Measurements from ENCODE around the gene KIRREL1. TPM values are rescaled to one million over a fixed set of nuclear protein-coding genes. Genes with fewer than 3 reads are reported as not detected.
A peak's percentile ranks its signal among the peaks of the same experiment; 100 is the strongest.

KIRREL1 gene
- total RNA-seq, 1 donor from 2014 or later, result 166 TPM

DNA sequence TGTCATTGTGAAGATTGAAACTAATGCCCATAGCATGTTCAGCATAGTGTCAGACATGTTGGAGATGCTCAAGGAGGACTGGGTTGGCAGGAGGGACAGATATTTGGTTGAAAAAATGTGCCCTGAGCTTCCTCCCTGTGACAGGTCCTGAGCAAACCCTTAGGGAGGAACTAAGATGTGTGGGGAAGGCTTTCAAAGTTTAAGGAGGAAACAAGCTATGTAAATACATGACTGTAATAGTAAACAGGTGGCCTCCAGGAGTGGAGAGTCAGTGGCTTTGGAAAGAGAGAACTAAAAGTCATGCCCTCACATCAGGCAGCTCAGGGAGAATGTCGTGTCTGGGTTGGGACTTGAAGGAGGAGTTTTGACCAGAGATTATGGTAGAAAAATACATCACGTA is 9.7 kb upstream of the KIRREL1 start:
- Mint-ChIP-seq H3K27me3 (ENCODE audit: low read depth) (peaks cover 37% of the 10 kb centered on the region), H3K4me1 (ENCODE audit: low read depth) (no peaks in the 10 kb centered on the region), H3K4me3 (ENCODE audit: unreplicated experiment) (no peak overlapping the region), H3K27ac (ENCODE audit: unreplicated experiment) (no peak overlapping the region), H3K9me3 (ENCODE audit: low read depth) (no peaks in the 10 kb centered on the region), H3K36me3 (ENCODE audit: low read depth) (no peaks in the 10 kb centered on the region)
- TF ChIP-seq, protein P1, sequence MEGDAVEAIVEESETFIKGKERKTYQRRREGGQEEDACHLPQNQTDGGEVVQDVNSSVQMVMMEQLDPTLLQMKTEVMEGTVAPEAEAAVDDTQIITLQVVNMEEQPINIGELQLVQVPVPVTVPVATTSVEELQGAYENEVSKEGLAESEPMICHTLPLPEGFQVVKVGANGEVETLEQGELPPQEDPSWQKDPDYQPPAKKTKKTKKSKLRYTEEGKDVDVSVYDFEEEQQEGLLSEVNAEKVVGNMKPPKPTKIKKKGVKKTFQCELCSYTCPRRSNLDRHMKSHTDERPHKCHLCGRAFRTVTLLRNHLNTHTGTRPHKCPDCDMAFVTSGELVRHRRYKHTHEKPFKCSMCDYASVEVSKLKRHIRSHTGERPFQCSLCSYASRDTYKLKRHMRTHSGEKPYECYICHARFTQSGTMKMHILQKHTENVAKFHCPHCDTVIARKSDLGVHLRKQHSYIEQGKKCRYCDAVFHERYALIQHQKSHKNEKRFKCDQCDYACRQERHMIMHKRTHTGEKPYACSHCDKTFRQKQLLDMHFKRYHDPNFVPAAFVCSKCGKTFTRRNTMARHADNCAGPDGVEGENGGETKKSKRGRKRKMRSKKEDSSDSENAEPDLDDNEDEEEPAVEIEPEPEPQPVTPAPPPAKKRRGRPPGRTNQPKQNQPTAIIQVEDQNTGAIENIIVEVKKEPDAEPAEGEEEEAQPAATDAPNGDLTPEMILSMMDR (IDR thresholded peaks at IDR 0.05), result no peak
- no peak for DNase-seq (ENCODE audit: low spot score)

DNA sequence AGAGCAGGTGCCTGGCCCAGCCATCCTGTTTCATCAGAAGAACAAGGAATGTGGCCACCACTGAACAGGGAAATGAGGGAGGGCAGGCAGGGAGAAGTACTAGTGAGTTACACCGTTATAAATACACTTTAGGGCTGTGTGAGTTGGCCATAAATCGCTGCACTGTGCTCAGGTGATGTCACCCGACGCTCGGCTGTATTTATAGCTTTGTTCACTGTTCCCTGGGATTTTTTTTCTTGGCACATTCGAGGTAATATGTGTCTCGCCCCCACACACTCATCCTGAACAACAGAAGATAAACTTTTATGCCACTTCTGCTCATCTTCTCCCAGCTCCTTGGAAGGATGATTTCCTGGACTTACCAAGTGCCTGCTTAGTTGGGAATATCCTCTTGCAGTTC is 9.0 kb upstream of the KIRREL1 start:
- Mint-ChIP-seq H3K4me1 (ENCODE audit: low read depth) (no peaks in the 10 kb centered on the region), H3K4me3 (ENCODE audit: unreplicated experiment) (no peak overlapping the region), H3K27me3 (ENCODE audit: low read depth) (peaks cover 36% of the 10 kb centered on the region), H3K36me3 (ENCODE audit: low read depth) (no peaks in the 10 kb centered on the region), H3K27ac (ENCODE audit: unreplicated experiment) (no peak overlapping the region), H3K9me3 (ENCODE audit: low read depth) (no peaks in the 10 kb centered on the region)
- no peak for DNase-seq (ENCODE audit: low spot score)
- TF ChIP-seq, protein P1 (IDR thresholded peaks at IDR 0.05), result no peak

DNA sequence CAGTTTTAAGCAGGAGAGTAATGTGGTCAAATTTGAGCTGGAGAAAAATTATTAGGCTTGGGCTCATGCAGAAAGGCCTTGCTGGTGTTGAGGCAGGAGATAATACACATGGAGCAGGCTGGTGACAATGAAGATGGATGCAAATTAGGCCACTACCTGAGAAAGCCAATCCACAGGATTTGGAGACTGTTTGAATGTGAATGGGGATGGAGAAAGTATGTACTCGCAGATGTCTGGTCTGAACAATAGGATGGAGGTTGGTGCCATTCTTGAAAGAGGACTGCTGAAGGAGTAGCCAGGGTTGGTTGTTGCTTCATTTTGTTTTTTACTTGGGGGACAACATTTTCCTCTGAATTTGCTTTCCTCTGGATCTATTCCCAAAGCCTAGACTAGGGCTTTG is 8.0 kb upstream of the KIRREL1 start:
- Mint-ChIP-seq H3K27ac (ENCODE audit: unreplicated experiment) (no peak overlapping the region), H3K36me3 (ENCODE audit: low read depth) (no peaks in the 10 kb centered on the region)

DNA sequence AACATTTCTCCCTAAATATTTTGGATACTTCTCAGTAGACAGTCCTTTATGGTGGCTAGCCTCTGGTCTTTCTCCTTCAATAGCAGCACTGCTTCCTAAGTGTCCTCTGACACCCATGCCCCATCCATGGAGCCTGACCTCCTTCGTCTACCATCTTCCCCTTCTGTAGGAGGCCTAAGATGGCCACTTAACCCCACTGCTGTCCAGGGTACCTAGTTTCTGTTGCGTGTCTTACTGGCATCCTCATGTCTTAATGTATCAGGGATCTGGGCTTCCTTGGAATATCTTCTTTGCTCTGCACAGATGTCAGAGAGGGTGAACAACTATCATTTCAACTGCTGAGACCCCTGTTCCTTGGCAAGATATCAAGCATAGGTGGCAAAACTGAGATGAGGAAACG is 5.4 kb upstream of the KIRREL1 start:
- Mint-ChIP-seq H3K9me3 (ENCODE audit: low read depth) (no peaks in the 10 kb centered on the region), H3K36me3 (ENCODE audit: low read depth) (no peaks in the 10 kb centered on the region), H3K27me3 (ENCODE audit: low read depth) (peaks cover 30% of the 10 kb centered on the region), H3K4me3 (ENCODE audit: unreplicated experiment) (no peak overlapping the region), H3K27ac (ENCODE audit: unreplicated experiment) (no peak overlapping the region), H3K4me1 (ENCODE audit: low read depth) (peaks cover 17% of the 10 kb centered on the region)
- DNase-seq (ENCODE audit: low spot score), result no peak
- TF ChIP-seq, protein P1 (IDR thresholded peaks at IDR 0.05), result no peak

More for the DNA sequence above, 8.0 kb upstream of the KIRREL1 start:
- TF ChIP-seq, protein P1 (IDR thresholded peaks at IDR 0.05), result no peak
- Mint-ChIP-seq H3K4me1 (ENCODE audit: low read depth) (no peaks in the 10 kb centered on the region), H3K9me3 (ENCODE audit: low read depth) (no peaks in the 10 kb centered on the region), H3K27me3 (ENCODE audit: low read depth) (peaks cover 36% of the 10 kb centered on the region), H3K4me3 (ENCODE audit: unreplicated experiment) (no peak overlapping the region)
- DNase-seq (ENCODE audit: low spot score), result no peak

DNA sequence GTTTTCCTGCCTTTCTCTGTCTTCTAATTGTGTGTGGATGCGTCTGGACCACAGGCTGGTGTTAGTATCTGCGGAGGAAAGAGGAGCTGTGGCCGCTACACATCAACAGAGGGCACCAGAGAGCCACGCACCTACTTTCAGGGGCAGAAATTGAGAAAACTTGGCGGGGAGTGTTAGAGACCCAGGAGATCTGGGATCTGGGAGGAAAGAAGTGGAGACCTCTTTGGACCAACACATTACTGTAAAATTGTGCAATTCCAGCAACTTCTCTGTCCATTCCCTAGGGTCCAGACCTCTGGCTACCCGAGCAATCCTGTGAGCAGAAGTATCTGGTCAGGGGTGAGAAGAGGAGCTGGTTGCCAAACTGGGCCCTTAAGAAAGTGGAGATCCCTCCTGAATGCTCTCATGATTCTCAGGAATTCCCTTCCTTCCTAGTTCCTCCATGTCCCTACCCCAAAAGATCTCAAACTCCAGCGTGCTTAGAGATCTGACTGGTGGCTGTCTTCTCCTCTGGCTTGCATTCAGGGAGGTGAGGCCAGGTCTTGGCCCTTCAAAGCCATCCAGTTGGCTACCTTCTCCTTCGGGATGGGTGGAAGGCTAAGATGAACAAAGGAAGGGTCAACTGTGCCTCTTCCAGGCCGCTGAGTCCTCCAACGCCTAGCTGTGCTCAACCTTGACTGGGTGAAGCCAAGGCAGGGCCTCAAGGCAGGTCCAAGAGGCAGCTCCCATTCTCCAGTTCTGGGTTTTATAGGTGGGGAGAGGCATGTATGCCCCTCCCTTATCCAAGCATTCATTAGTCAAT is 1.2 kb upstream of the KIRREL1 start:
- Mint-ChIP-seq H3K4me1 (ENCODE audit: low read depth) (peaks cover 48% of the 10 kb centered on the region), H3K9me3 (ENCODE audit: low read depth) (no peaks in the 10 kb centered on the region), H3K4me3 (ENCODE audit: unreplicated experiment) (peak overlapping the region; percentile 93), H3K27ac (ENCODE audit: unreplicated experiment) (peak overlapping the region; percentile 54), H3K27me3 (ENCODE audit: low read depth) (peaks cover 10% of the 10 kb centered on the region), H3K36me3 (ENCODE audit: low read depth) (no peaks in the 10 kb centered on the region)
- TF ChIP-seq, protein P1 (IDR thresholded peaks at IDR 0.05), result peak; percentile 99
- DNase-seq (ENCODE audit: low spot score), result no peak
